Spleen (tissue), 7 donors: ENCODE measurements around the gene ERCC2.

Source experiments
- POLR2A ChIP-seq, 3 donors: fragments of 450-650 bp; IDR thresholded peaks; one replicate each; pipeline ENCODE4 v1.5.1; 2017; ENCODE audit warnings: antibody characterized with exemption in 3 of 3, mild to moderate bottlenecking in 1 of 3
- POLR2AphosphoS5 ChIP-seq, 3 donors: sonication (generic); formaldehyde crosslinking; IDR thresholded peaks; one replicate each; pipeline ENCODE4 v1.5.1; 2017; ENCODE audit warnings: antibody characterized with exemption in 3 of 3
- TF ChIP-seq, protein P1 (sequence below), 11 experiments: fragments of 200-600 bp in 7 of 11; fragments of 450-650 bp in 4 of 11; sonication (generic) in 4 of 11; IDR thresholded peaks in 8 of 11; conservative IDR thresholded peaks in 3 of 11; 1 replicate in 7 of 11; 2 replicates in 4 of 11; pipeline versions ENCODE4 v1.4.0 to v1.8.0; 2016 to 2021; ENCODE audit warnings: antibody characterized with exemption in 11 of 11, inconsistent platforms in 4 of 11, mild to moderate bottlenecking in 1 of 11
- donor health status: DM: no; HTN: no; CAD: no; lungs with moderate emphysema.
- donor health status: DM: no; HTN: no; CAD: no.
- donor health status: DM: no; HTN: no; CAD: no.

DNA sequence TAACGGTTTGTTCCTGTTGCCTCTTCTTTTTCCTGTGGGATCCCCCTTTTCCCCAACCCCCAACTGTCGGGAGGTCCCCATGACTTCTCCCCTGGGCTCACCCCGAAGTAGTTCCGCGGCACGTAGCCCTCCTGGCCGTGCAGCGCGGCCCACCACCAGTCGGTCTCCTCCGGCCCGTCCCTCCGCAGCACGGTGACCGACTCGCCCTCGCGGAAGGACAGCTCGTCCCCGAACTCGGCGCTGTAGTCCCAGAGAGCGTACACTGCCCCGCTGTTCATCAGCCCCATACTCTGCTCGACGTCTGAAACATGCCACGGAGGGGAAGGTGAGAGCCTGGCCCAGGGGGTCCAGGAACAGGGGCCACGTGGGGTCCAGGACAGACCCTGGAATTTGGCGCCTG, 12.1 kb upstream of the ERCC2 start:
- TF ChIP-seq, protein P1, sequence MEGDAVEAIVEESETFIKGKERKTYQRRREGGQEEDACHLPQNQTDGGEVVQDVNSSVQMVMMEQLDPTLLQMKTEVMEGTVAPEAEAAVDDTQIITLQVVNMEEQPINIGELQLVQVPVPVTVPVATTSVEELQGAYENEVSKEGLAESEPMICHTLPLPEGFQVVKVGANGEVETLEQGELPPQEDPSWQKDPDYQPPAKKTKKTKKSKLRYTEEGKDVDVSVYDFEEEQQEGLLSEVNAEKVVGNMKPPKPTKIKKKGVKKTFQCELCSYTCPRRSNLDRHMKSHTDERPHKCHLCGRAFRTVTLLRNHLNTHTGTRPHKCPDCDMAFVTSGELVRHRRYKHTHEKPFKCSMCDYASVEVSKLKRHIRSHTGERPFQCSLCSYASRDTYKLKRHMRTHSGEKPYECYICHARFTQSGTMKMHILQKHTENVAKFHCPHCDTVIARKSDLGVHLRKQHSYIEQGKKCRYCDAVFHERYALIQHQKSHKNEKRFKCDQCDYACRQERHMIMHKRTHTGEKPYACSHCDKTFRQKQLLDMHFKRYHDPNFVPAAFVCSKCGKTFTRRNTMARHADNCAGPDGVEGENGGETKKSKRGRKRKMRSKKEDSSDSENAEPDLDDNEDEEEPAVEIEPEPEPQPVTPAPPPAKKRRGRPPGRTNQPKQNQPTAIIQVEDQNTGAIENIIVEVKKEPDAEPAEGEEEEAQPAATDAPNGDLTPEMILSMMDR (IDR thresholded peaks at IDR 0.05 in 8 of 11, conservative IDR thresholded peaks at IDR 0.05 in 3 of 11): no peak
- TF ChIP-seq POLR2AphosphoS5 (IDR thresholded peaks at IDR 0.05): no peak
- TF ChIP-seq POLR2A (IDR thresholded peaks at IDR 0.05): no peak
